Measurements from ENCODE around the gene MLLT6.

GRCh38 chr17:38742411-38743308, 37.6 kb downstream of the MLLT6 start:
- TF ChIP-seq CTCF (IDR thresholded peaks at IDR 0.05; ENCODE audit: insufficient read depth, low read depth, low read length) (no peak), EZH2 (IDR thresholded peaks at IDR 0.05; ENCODE audit: insufficient read depth, low read length) (no peak)

All from astrocyte (in vitro differentiated cells and primary cell).